DMS 273 (cell line): ENCODE measurements around the gene NLRP9.
"Not testable (repeated sequence)": the region's sequence is repeated elsewhere in the genome, so short reads cannot be mapped to it uniquely, and the experiment has no call there.

Experiments
- DNase-seq: peaks from one replicate; lab custom pipeline; 2025; ENCODE audit not compliant: unreplicated experiment; lab: John Stamatoyannopoulos, UW

Gene NLRP9

GRCh38 chr19:55738302-55738701, at the start of gene NLRP9:
Gene NLRP9, minus strand, starts transcription at chr19:55738402. Its CDS starts 28 bp downstream, at chr19:55738374.
- DNase-seq, result no peak

- DNase-seq, result no peak
These were observed 42.9 kb upstream of the NLRP9 start for GRCh38 chr19:55781112-55781511.

GRCh38 chr19:55778331-55778730, 40.1 kb upstream of the NLRP9 start:
- no peak for DNase-seq

GRCh38 chr19:55777528-55777927, 39.3 kb upstream of the NLRP9 start:
- peak; percentile 51 for DNase-seq

- DNase-seq, result not testable (repeated sequence)
These were observed 31.4 kb upstream of the NLRP9 start for GRCh38 chr19:55769632-55770031.

- not testable (repeated sequence) for DNase-seq
These were observed 30.6 kb upstream of the NLRP9 start, which contains the start of gene RFPL4AL1 for GRCh38 chr19:55768818-55769217. Gene RFPL4AL1, plus strand, starts transcription at chr19:55769118. Its CDS starts 2,687 bp downstream, at chr19:55771805.

GRCh38 chr19:55766466-55766865, 28.3 kb upstream of the NLRP9 start:
- no peak for DNase-seq

GRCh38 chr19:55758797-55759196, 20.6 kb upstream of the NLRP9 start, which contains the start of gene RFPL4A:
Gene RFPL4A, plus strand, starts transcription at chr19:55759097. Its CDS starts 2,704 bp downstream, at chr19:55761801.
- DNase-seq, result not testable (repeated sequence)

- DNase-seq, result not testable (repeated sequence)
These were observed 18.6 kb upstream of the NLRP9 start for GRCh38 chr19:55756808-55757207.

- DNase-seq, result no peak
These were observed 15.2 kb upstream of the NLRP9 start for GRCh38 chr19:55753401-55753800.

GRCh38 chr19:55750715-55751114, 12.5 kb upstream of the NLRP9 start:
- no peak for DNase-seq

GRCh38 chr19:55730378-55730777, 7.8 kb downstream of the NLRP9 start:
- not testable (repeated sequence) for DNase-seq

- no peak for DNase-seq
These were observed 14.7 kb downstream of the NLRP9 start for GRCh38 chr19:55723491-55723890.

- DNase-seq, result no peak
These were observed 17.4 kb downstream of the NLRP9 start for GRCh38 chr19:55720801-55721200.

- DNase-seq, result no peak
These were observed 17.9 kb downstream of the NLRP9 start for GRCh38 chr19:55720214-55720746.

GRCh38 chr19:55717879-55718711, 20.1 kb downstream of the NLRP9 start:
- DNase-seq, result not testable (repeated sequence)

- DNase-seq, result no peak
These were observed 21.0 kb downstream of the NLRP9 start for GRCh38 chr19:55717251-55717650.

- DNase-seq, result no peak
These were observed 21.7 kb downstream of the NLRP9 start for GRCh38 chr19:55716531-55716930.

- no peak for DNase-seq
These were observed 25.2 kb downstream of the NLRP9 start for GRCh38 chr19:55712804-55713631.

- DNase-seq, result no peak
These were observed 26.5 kb downstream of the NLRP9 start for GRCh38 chr19:55711719-55712118.

GRCh38 chr19:55705972-55706371, 32.2 kb downstream of the NLRP9 start:
- no peak for DNase-seq
